ENCODE results near the gene NUFIP2. TPM values are rescaled to one million over a fixed set of nuclear protein-coding genes. Genes with fewer than 3 reads are reported as not detected.

Gene NUFIP2
- total and polyA plus RNA-seq, 9 donors = 8.1 to 52.4 (median 34.2) TPM

DNA sequence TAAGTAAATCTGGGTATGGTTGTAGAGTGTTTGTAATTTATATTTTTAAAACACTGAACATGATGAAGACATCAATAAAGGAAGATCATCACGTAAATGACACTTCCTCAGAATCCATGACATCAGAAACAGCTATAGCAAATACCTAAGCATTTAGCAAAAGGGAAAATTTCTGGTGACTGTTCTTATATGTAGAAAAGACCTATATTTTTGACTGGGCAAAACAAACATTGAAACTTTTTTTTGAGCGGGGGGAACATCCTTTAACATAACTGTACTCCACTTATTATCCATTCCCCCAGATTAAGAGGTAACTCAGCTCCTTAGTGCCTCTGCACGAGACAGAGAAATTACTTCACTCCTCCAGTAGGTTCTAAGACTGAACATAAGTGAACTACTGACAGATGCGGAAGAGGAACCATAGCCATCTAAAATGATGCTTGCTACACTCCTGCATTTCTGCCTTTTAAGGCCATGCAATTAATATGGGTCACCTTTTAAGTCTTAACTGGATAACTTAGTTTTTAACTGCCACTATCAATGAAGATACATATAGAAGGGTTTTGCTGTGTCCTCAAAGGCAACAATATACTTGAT, 37.9 kb downstream of the NUFIP2 start:
- WGBS, 3 donors = 88 to 93% (median 90%) methylated on average over 4 of the region's 4 CpGs
- no peaks in the 10 kb centered on the region for H3K9me3 ChIP-seq
- H3K27me3 ChIP-seq = no peaks in the 10 kb centered on the region
- no peak overlapping the region for H3K27ac ChIP-seq
- no peak overlapping the region for H3K4me3 ChIP-seq
- no peaks in the 10 kb centered on the region for H3K36me3 ChIP-seq
- H3K4me1 ChIP-seq (ENCODE audit: insufficient read depth) = no peaks in the 10 kb centered on the region
- no peak for TF ChIP-seq EP300 (IDR thresholded peaks at IDR 0.05)
- intact Hi-C loops (cut with DNase I) = no loop called here
- DNase-seq = no peak

- 86 to 89% (median 87%) methylated on average over 2 of the region's 2 CpGs for WGBS, 3 donors
- no peaks in the 10 kb centered on the region for H3K4me1 ChIP-seq (ENCODE audit: insufficient read depth)
Measured at GRCh38 chr17:29253037-29253436, 40.9 kb downstream of the NUFIP2 start.

GRCh38 chr17:29252101-29252791, 41.7 kb downstream of the NUFIP2 start:
- intact Hi-C loops (cut with DNase I) = loop anchor here in 1 of 4 donors (5.0 kb wide), 1 partner anchor 40 kb away; the partner anchor contains the start of gene NUFIP2
- Histone ChIP-seq H3K9me3 (no peaks in the 10 kb centered on the region), H3K27ac (no peak overlapping the region), H3K4me1 (ENCODE audit: insufficient read depth) (no peaks in the 10 kb centered on the region), H3K36me3 (no peaks in the 10 kb centered on the region), H3K27me3 (no peaks in the 10 kb centered on the region), H3K4me3 (no peak overlapping the region)
- no peak for TF ChIP-seq CTCF (IDR thresholded peaks at IDR 0.05)
- no peak for TF ChIP-seq POLR2A (IDR thresholded peaks at IDR 0.05)
- TF ChIP-seq EP300 (IDR thresholded peaks at IDR 0.05) = no peak
- DNase-seq = no peak
- 62 to 64% (median 64%) methylated on average over 7 of the region's 7 CpGs for WGBS, 3 donors

More at GRCh38 chr17:29253037-29253436, 40.9 kb downstream of the NUFIP2 start:
- no peak for DNase-seq
- H3K27me3 ChIP-seq = no peaks in the 10 kb centered on the region
- TF ChIP-seq POLR2A (IDR thresholded peaks at IDR 0.05) = no peak
- TF ChIP-seq CTCF (IDR thresholded peaks at IDR 0.05) = no peak
- no peak for TF ChIP-seq EP300 (IDR thresholded peaks at IDR 0.05)
- H3K36me3 ChIP-seq = no peaks in the 10 kb centered on the region
- H3K9me3 ChIP-seq = no peaks in the 10 kb centered on the region
- H3K4me3 ChIP-seq = no peak overlapping the region
- H3K27ac ChIP-seq = no peak overlapping the region
- intact Hi-C loops (cut with DNase I) = loop anchor here in 1 of 4 donors (5.0 kb wide), 1 partner anchor 39 kb away; the partner anchor contains the start of gene NUFIP2

DNA sequence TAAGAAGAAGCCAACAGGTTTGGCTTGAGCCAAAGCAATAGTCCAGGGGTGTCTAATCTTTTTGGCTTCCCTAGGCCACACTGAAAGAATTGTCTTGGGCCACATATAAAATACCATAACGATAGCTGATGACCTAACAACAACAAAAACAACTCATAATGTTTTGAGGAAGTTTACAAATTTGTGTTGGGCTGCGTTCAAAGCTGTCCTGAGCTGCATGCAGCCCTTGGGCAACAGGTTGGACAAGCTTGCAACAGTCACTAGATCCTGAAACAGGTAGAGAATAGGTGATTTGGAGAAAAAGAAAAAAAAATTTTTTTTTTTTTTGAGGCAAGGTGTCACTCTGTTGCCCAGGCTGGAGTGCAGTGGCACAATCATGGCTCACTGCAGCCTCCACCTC, 42.8 kb downstream of the NUFIP2 start:
- H3K36me3 ChIP-seq = no peaks in the 10 kb centered on the region
- H3K4me3 ChIP-seq = no peak overlapping the region
- no peaks in the 10 kb centered on the region for H3K27me3 ChIP-seq
- H3K9me3 ChIP-seq = no peaks in the 10 kb centered on the region
- TF ChIP-seq POLR2A (IDR thresholded peaks at IDR 0.05) (no peak), CTCF (IDR thresholded peaks at IDR 0.05) (no peak), EP300 (IDR thresholded peaks at IDR 0.05) (no peak)
- no peak for DNase-seq
- intact Hi-C loops (cut with DNase I) = loop anchor here in 1 of 4 donors (5.0 kb wide), 1 partner anchor 41 kb away; the partner anchor contains the start of gene NUFIP2
- no peaks in the 10 kb centered on the region for H3K4me1 ChIP-seq (ENCODE audit: insufficient read depth)
- no peak overlapping the region for H3K27ac ChIP-seq
- WGBS, 3 donors = 50 to 67% (median 56%) methylated on average over 2 of the region's 2 CpGs

GRCh38 chr17:29250666-29251065, 43.3 kb downstream of the NUFIP2 start:
- Histone ChIP-seq H3K9me3 (no peaks in the 10 kb centered on the region), H3K36me3 (no peaks in the 10 kb centered on the region), H3K27me3 (no peaks in the 10 kb centered on the region), H3K27ac (no peak overlapping the region), H3K4me3 (no peak overlapping the region), H3K4me1 (ENCODE audit: insufficient read depth) (no peaks in the 10 kb centered on the region)
- TF ChIP-seq EP300 (IDR thresholded peaks at IDR 0.05) (no peak), POLR2A (IDR thresholded peaks at IDR 0.05) (no peak), CTCF (IDR thresholded peaks at IDR 0.05) (no peak)
- intact Hi-C loops (cut with DNase I) = loop anchor here in 1 of 4 donors (5.0 kb wide), 1 partner anchor 42 kb away; the partner anchor contains the start of gene NUFIP2
- 69 to 81% (median 69%) methylated on average over 1 of the region's 1 CpG for WGBS, 3 donors
- DNase-seq = no peak
